ENCODE data around the gene ASCC1. TPM values are rescaled to one million over a fixed set of nuclear protein-coding genes. Genes with fewer than 3 reads are reported as not detected.

The ASCC1 gene
- total RNA-seq, 4 donors from 2014 or later = 18.7 to 28.4 (median 24.7) TPM

DNA sequence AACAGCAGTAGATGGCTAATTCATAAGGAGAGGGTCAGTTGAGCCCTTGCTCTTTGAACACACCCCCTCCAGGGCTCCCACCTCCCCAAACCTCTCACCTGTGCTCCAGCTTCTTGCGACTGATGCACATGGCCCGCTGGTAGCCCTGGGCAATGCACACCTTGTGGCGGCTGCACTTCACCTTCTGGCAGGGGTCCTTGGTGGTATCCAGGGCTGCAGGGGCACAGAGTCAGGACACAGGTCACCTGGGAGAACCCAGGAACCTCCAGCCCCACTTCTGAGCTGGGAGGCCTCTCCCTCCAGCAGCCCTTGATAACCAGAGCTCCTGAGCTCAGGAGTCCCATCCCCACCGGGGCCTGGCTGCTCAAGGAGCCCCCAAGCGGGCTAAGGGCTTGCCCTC is 144.0 kb downstream of the ASCC1 start:
- no peak overlapping the region for H3K27ac ChIP-seq
- TF ChIP-seq POLR2A (IDR thresholded peaks at IDR 0.05) = no peak
- TF ChIP-seq, protein P1, sequence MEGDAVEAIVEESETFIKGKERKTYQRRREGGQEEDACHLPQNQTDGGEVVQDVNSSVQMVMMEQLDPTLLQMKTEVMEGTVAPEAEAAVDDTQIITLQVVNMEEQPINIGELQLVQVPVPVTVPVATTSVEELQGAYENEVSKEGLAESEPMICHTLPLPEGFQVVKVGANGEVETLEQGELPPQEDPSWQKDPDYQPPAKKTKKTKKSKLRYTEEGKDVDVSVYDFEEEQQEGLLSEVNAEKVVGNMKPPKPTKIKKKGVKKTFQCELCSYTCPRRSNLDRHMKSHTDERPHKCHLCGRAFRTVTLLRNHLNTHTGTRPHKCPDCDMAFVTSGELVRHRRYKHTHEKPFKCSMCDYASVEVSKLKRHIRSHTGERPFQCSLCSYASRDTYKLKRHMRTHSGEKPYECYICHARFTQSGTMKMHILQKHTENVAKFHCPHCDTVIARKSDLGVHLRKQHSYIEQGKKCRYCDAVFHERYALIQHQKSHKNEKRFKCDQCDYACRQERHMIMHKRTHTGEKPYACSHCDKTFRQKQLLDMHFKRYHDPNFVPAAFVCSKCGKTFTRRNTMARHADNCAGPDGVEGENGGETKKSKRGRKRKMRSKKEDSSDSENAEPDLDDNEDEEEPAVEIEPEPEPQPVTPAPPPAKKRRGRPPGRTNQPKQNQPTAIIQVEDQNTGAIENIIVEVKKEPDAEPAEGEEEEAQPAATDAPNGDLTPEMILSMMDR (IDR thresholded peaks at IDR 0.05) = no peak
- WGBS, 2 donors = 94 to 98% methylated on average over 3 of the region's 5 CpGs
- H3K9me3 ChIP-seq = no peaks in the 10 kb centered on the region
- H3K4me1 ChIP-seq = peaks cover 0 to 8% (median 0%) of the 10 kb centered on the region in 3 donors
- DNase-seq = no peak
- H3K36me3 ChIP-seq = no peaks in the 10 kb centered on the region
- intact Hi-C loops (cut with DNase I) = no loop called here
- H3K27me3 ChIP-seq = peaks cover 0 to 9% (median 0%) of the 10 kb centered on the region in 4 donors
- H3K4me3 ChIP-seq = no peak overlapping the region

DNA sequence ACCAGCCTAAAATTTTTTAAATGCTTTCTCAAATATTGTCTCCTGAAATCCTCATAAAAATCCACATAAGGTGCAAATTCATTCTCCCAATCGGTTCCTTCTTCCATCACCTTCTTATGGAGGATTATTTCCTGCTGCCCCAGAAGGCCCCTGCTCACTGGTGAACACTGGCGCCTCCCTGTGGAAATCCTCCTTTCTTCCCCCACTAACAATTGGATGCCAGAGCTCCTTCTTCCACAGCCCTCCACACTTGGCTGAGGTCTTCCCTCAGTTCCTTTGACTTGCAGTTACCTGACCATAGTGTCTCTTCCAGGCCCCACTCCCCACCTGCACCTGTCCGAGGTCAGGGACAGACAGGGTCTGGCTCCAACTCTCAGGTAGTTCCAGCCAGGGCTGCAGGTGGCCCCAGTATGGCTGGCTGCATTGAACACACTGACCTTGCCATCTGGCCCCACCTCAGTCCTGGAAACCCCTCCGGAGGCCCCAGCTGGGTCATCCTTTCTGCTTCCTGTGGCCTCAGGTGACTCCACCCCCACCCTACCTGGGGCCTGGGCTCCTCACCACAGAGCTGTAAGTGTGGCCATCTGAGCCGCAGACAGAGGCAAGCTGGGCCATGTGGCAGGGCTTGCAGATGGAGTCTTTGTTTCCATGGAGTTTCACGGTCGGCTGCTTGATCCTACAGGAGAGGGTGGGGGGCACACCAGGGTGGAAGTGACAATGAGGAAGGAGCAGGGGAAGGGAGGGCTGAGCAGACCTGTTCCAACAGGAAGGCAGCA is 146.1 kb downstream of the ASCC1 start:
- H3K36me3 ChIP-seq = no peaks in the 10 kb centered on the region
- TF ChIP-seq, protein P1 (IDR thresholded peaks at IDR 0.05) = peak in 1 of 6 experiments; percentile 27
- TF ChIP-seq POLR2A (IDR thresholded peaks at IDR 0.05) = no peak
- peaks cover 0 to 9% (median 0%) of the 10 kb centered on the region in 3 donors for H3K4me1 ChIP-seq
- no peak overlapping the region for H3K4me3 ChIP-seq
- intact Hi-C loops (cut with DNase I) = no loop called here
- DNase-seq = no peak
- H3K27ac ChIP-seq = no peak overlapping the region
- WGBS, 2 donors = 75 to 86% methylated on average over 5 of the region's 7 CpGs
- H3K9me3 ChIP-seq = no peaks in the 10 kb centered on the region
- H3K27me3 ChIP-seq = no peaks in the 10 kb centered on the region

DNA sequence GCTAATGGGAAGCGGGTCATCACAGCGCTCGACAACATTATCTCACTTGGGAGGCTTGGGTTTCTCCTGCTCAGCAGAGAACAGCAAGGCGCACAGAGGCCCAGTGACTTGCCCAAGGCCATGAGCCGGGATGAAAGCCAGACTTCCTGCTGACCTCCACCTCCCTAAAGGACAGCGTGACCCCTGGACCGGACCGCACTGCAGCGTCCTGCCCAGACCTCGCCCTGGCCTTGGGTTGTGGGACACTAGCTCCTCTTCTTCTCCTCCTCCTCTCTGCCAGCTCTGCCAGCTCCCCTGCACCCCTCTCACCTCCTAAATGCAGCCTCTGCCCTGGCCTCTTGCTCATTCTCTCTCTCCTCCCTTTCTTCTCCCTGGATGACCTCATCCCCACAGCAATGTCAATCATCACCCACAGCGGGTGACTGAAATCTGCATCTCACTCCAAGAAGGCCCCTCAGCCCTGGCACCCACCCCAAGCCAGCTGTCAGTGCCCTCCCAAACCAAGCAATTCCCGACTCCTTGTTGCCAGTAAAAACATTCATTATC is 147.1 kb downstream of the ASCC1 start:
- no peak overlapping the region for H3K4me3 ChIP-seq
- peaks cover 0 to 9% (median 0%) of the 10 kb centered on the region in 3 donors for H3K4me1 ChIP-seq
- 75 to 80% methylated on average over 10 to 11 of the region's 12 CpGs for WGBS, 2 donors
- no peak overlapping the region for H3K27ac ChIP-seq
- H3K9me3 ChIP-seq = no peaks in the 10 kb centered on the region
- no peaks in the 10 kb centered on the region for H3K36me3 ChIP-seq
- no peaks in the 10 kb centered on the region for H3K27me3 ChIP-seq
- TF ChIP-seq POLR2A (IDR thresholded peaks at IDR 0.05) = no peak
- TF ChIP-seq, protein P1 (IDR thresholded peaks at IDR 0.05) = no peak
- no peak for DNase-seq
- intact Hi-C loops (cut with DNase I) = no loop called here

DNA sequence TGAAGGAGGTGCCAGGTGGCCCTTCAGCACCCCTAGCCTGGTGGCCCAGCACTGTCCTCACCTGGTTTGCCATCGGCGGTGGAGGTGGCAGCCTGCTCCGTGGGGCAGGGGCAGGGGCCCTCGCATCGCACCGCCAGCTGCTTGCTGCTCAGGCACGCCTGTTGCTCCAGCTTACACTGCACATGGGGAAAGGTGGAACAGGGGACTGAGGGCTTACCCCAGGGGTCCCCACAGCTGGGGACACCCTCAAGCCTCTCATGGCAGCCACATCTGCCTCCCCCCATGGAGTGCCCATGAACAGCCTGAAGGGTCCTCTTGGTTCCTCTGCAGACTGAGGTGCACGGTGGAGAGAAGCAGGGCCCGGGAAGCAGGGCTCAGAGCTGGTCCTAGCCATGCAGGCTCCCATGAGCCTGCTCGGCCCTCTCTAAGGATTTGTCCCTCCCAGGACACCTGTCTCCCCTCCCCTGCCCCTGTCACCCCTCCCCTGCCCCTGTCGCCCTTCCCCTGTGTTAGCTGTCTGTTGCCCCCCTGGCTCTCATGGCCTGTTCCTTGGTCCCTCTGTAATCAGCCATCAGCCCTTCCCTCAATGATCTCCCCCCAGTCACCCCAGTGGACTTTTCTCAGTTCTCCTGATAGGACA is 147.8 kb downstream of the ASCC1 start:
- peaks cover 0 to 9% (median 0%) of the 10 kb centered on the region in 3 donors for H3K4me1 ChIP-seq
- intact Hi-C loops (cut with DNase I) = no loop called here
- no peak for DNase-seq

More for the DNA sequence above, 147.8 kb downstream of the ASCC1 start:
- H3K36me3 ChIP-seq = no peaks in the 10 kb centered on the region
- TF ChIP-seq, protein P1 (IDR thresholded peaks at IDR 0.05) = no peak
- TF ChIP-seq POLR2A (IDR thresholded peaks at IDR 0.05) = no peak
- H3K4me3 ChIP-seq = no peak overlapping the region
- H3K27ac ChIP-seq = no peak overlapping the region
- 83 to 89% methylated on average over 4 of the region's 11 CpGs for WGBS, 2 donors
- H3K9me3 ChIP-seq = no peaks in the 10 kb centered on the region
- H3K27me3 ChIP-seq = no peaks in the 10 kb centered on the region
